ENCODE results near the gene ENTPD5. TPM values are rescaled to one million over a fixed set of nuclear protein-coding genes. Genes with fewer than 3 reads are reported as not detected.

ENTPD5 gene
- total and polyA plus RNA-seq, 2 donors (not counting 3 experiments of a cell fraction or from before 2014, with no cell fraction given), result 8.4 to 13.0 TPM

DNA sequence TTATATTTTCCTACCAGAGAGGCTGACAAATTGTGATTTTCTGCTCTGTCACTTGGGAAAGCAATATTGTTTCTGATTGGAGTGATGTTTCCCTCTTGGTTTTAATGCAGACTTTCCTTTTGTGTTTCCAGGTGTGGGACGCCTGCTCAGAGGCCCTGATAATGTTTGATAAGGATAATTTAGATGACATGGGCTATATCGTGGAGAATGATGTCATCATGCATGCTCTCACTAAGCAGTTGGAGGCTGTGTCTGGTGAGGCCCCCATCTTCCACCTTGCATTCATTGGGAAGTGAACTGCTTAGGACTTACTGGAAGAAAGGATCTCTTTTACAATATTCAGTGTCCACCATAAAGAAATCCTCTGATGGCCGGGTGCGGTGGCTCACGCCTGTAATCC, 63.4 kb downstream of the ENTPD5 start:
- ChIA-PET POLR2A (no interaction called here), CTCF (no interaction called here)
- Histone ChIP-seq H3K79me2 (ENCODE audit: control insufficient read depth, insufficient read depth, low read length) (no peaks in the 10 kb centered on the region), H4K20me1 (replicated peaks; ENCODE audit: control insufficient read depth, extremely low read depth, insufficient read depth, low read length) (no peaks in the 10 kb centered on the region), H3K4me2 (ENCODE audit: insufficient read depth, low read length) (no peak overlapping the region), H3K36me3 (ENCODE audit: control insufficient read depth in 2 of 2, extremely low read depth in 1 of 2, insufficient read depth in 2 of 2, low read length in 2 of 2) (peaks cover 10 to 32% of the 10 kb centered on the region in 2 experiments), H2AFZ (ENCODE audit: low read depth, low read length) (no peak overlapping the region), H3K9me3 (replicated peaks; ENCODE audit: control insufficient read depth, insufficient read depth, low read length) (no peaks in the 10 kb centered on the region), H3K27me3 (ENCODE audit: control insufficient read depth in 2 of 2, insufficient read depth in 2 of 2, low read length in 2 of 2) (no peaks in the 10 kb centered on the region), H3K9ac (replicated peaks; ENCODE audit: extremely low read depth, insufficient read depth, low read length) (no peak overlapping the region), H3K4me3 (replicated peaks in 1 of 3; ENCODE audit: insufficient read depth in 1 of 3, low read depth in 1 of 3, low read length in 3 of 3) (no peak overlapping the region), H3K27ac (ENCODE audit: insufficient read depth, low read depth, low read length) (no peak overlapping the region), H3K4me1 (ENCODE audit: control insufficient read depth, extremely low read depth, insufficient read depth, low read length) (peaks cover 5% of the 10 kb centered on the region), H3K9me1 (replicated peaks; ENCODE audit: control insufficient read depth, extremely low read depth, insufficient read depth, low read length) (no peaks in the 10 kb centered on the region)
- intact Hi-C loops (cut with micrococcal nuclease) (no loop called here), dilution Hi-C loops (cut with MboI; ENCODE audit: extremely low pct_ligation_motif_present, low sequenced_read_pairs) (no loop called here)
- FAIRE-seq, result no peak
- no TSS peak for BruUV-seq (replicated peaks)
- DNase-seq (ENCODE audit: low read depth, low spot score), result no peak
- no peak for TF ChIP-seq JUN (IDR thresholded peaks at IDR 0.05; ENCODE audit: borderline replicate concordance, insufficient read depth, insufficient read length, low read depth)

DNA sequence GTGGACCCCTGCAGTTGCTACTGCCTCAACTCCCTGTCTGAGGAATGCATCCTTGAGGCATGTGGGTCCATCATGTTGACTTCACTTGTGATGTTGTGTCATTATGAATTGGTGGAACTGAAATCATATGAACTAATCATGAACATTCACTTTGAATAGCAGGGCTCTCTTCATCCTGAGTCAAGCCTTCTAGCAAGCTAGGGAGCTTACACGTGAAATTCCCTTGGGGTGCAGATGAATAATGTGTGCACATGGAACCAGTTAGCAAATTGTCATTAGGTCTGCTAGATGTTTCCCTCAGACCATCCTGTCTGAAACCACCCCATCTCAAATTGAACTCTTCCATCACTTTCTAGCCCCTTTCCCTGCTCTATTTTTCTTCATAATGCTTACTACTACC, 65.4 kb downstream of the ENTPD5 start:
- Histone ChIP-seq H3K9ac (replicated peaks; ENCODE audit: extremely low read depth, insufficient read depth, low read length) (no peak overlapping the region), H3K36me3 (ENCODE audit: control insufficient read depth in 2 of 2, extremely low read depth in 1 of 2, insufficient read depth in 2 of 2, low read length in 2 of 2) (peaks cover 6 to 19% of the 10 kb centered on the region in 2 experiments), H3K27ac (ENCODE audit: insufficient read depth, low read depth, low read length) (no peak overlapping the region), H2AFZ (ENCODE audit: low read depth, low read length) (no peak overlapping the region), H4K20me1 (replicated peaks; ENCODE audit: control insufficient read depth, extremely low read depth, insufficient read depth, low read length) (no peaks in the 10 kb centered on the region), H3K4me1 (ENCODE audit: control insufficient read depth, extremely low read depth, insufficient read depth, low read length) (peaks cover 5% of the 10 kb centered on the region), H3K4me3 (replicated peaks in 1 of 3; ENCODE audit: insufficient read depth in 1 of 3, low read depth in 1 of 3, low read length in 3 of 3) (no peak overlapping the region), H3K9me3 (replicated peaks; ENCODE audit: control insufficient read depth, insufficient read depth, low read length) (no peaks in the 10 kb centered on the region), H3K27me3 (ENCODE audit: control insufficient read depth in 2 of 2, insufficient read depth in 2 of 2, low read length in 2 of 2) (no peaks in the 10 kb centered on the region), H3K79me2 (ENCODE audit: control insufficient read depth, insufficient read depth, low read length) (no peaks in the 10 kb centered on the region), H3K4me2 (ENCODE audit: insufficient read depth, low read length) (no peak overlapping the region), H3K9me1 (replicated peaks; ENCODE audit: control insufficient read depth, extremely low read depth, insufficient read depth, low read length) (no peaks in the 10 kb centered on the region)
- dilution Hi-C loops (cut with MboI; ENCODE audit: extremely low pct_ligation_motif_present, low sequenced_read_pairs), result no loop called here
- FAIRE-seq (no peak), DNase-seq (ENCODE audit: low read depth, low spot score) (no peak)
- intact Hi-C loops (cut with micrococcal nuclease), result loop anchor here (5.0 kb wide), 1 partner anchor 84 kb away; no protein-coding TSS in a partner anchor
- no peak for TF ChIP-seq POLR2AphosphoS5 (IDR thresholded peaks at IDR 0.05; ENCODE audit: insufficient read depth, low read depth, low read length)
- ChIA-PET POLR2A (no interaction called here), CTCF (no interaction called here)
- no TSS peak for BruUV-seq (replicated peaks)
